Heart right ventricle (tissue), 16 donors: ENCODE results near the gene LRRC8E. TPM values are rescaled to one million over a fixed set of nuclear protein-coding genes. Genes with fewer than 3 reads are reported as not detected.
A peak's percentile ranks its signal among the peaks of the same experiment; 100 is the strongest.

Source experiments
- ATAC-seq, 8 donors: fragments of 200-7000 bp; cut with Tn5 transposase; one replicate each; pipeline ENCODE4 v1.9.1; 2020; ENCODE audit warnings: mild to moderate bottlenecking in 8 of 8, moderate library complexity in 8 of 8, moderate number of reproducible peaks in 1 of 8
- DNase-seq, 2 donors: peaks; one replicate each; pipeline ENCODE4 v3.0.0-alpha.2; 2020
- H3K27ac ChIP-seq, 10 donors: fragments of 200-600 bp; sonication (generic) in 2 of 10; one replicate each; pipeline versions ENCODE4 v1.5.0 to v1.8.0; 2020 to 2022; ENCODE audit warnings: mild to moderate bottlenecking in 3 of 10
- H3K27me3 ChIP-seq, 7 donors: fragments of 200-600 bp; one replicate each; pipeline ENCODE4 v1.8.0; 2021 to 2022; ENCODE audit warnings: mild to moderate bottlenecking in 2 of 7
- H3K36me3 ChIP-seq, 9 donors: fragments of 200-600 bp; sonication (generic) in 1 of 9; one replicate each; pipeline versions ENCODE4 v1.5.0 to v1.8.0; 2020 to 2022; ENCODE audit warnings: mild to moderate bottlenecking in 2 of 9
- H3K4me1 ChIP-seq, 9 donors: fragments of 200-600 bp; sonication (generic) in 1 of 9; one replicate each; pipeline versions ENCODE4 v1.5.0 to v1.8.0; 2020 to 2022; ENCODE audit warnings: mild to moderate bottlenecking in 4 of 9
- H3K4me3 ChIP-seq, 10 donors: fragments of 200-600 bp; sonication (generic) in 2 of 10; one replicate each; pipeline versions ENCODE4 v1.5.0 to v1.8.0; 2020 to 2022; ENCODE audit warnings: mild to moderate bottlenecking in 7 of 10, moderate library complexity in 2 of 10
- H3K9me3 ChIP-seq, 11 donors: fragments of 200-600 bp in 10 of 11; sonication (generic) in 2 of 11; one replicate each; pipeline versions ENCODE4 v1.5.0 to v1.8.0; 2013 to 2022; ENCODE audit warnings: mild to moderate bottlenecking in 2 of 11, control low read depth in 1 of 11, moderate library complexity in 1 of 11
- WGBS, 2 donors: extraction: QIAGEN DNeasy Blood & Tissue Kit; methylation state at CpG; one replicate each; pipeline ENCODE4 v1.1.7; 2013; ENCODE audit warnings: inconsistent platforms in 1 of 2; 5-methylcytosine and 5-hydroxymethylcytosine counted together
- intact Hi-C, 10 donors: fragments of 100-400 bp; cut with DNase I; formaldehyde crosslinking; loops; one replicate each; pipeline versions ENCODE4 v1.11.1 to v1.14.2; 2022
- polyA plus RNA-seq, 2 donors: library from polyadenylated mRNA; stranded (reverse); fragments of 200-250 nt; gene quantifications; one replicate each; pipeline ENCODE4 v1.2.3, GENCODE V29; 2013
- total RNA-seq, 10 donors: library from RNA; stranded (reverse); fragmentation: NEBNext Ultra II Directional in 3 of 10; extraction: Animal tissue kit (Norgen Biotek cat#: 25700) in 3 of 10; gene quantifications; one replicate each; pipeline versions ENCODE4 v1.2.1 to v1.2.4, GENCODE V29; 2021 to 2023
- TF ChIP-seq, protein P1 (sequence below), 9 donors: fragments of 200-600 bp; sonication (generic) in 2 of 9; IDR thresholded peaks; one replicate each; pipeline versions ENCODE4 v1.5.0 to v1.8.0; 2021 to 2022; ENCODE audit warnings: antibody characterized with exemption in 9 of 9, mild to moderate bottlenecking in 5 of 9, moderate library complexity in 1 of 9
- donor health status: Arrhythmogenic right ventricular cardiomyopathy.
- donor health status: ischemic (EF 13 %, LVEDD 7.1; RV severe dilation, severe dysfunction).
- donor health status: healthy with polysubstance abuse.
- donor health status: DM: no; HTN: yes; CAD: no.
- donor health status: DM: no; HTN: no; CAD: no.
- donor health status: ischemic (EF 25% LVEDD 6.9; RV normal size, moderate dysfunction).
- donor health status: ischemic (EF 25% LVEDD 5.7; RV mildly dilated, moderate dysfunction).
- donor health status: healthy.
- donor health status: DM: yes; HTN: yes; CAD: no.
- donor health status: Ischemic cardiomyopathy.
- donor health status: ischemic (EF 35%, LVEDD 5.7; RV mildly dilated, moderate dysfunction).
- donor health status: nonischemic (EF 11% LVEDD 7.7; RV severe dilation, severe dysfunction).
- donor health status: DM: yes; HTN: yes; CAD: no.
- donor health status: PGD.
- donor health status: ischemic (EF 29% LVEDD 5.4; RV normal size, mild dysfunction).
- donor health status: nonischemic (EF 23%, LVEDD 6.1; RV moderate dilation, normal function).

The LRRC8E gene
- total and polyA plus RNA-seq, 12 donors: 0.33 to 3.3 (median 0.99) TPM

DNA sequence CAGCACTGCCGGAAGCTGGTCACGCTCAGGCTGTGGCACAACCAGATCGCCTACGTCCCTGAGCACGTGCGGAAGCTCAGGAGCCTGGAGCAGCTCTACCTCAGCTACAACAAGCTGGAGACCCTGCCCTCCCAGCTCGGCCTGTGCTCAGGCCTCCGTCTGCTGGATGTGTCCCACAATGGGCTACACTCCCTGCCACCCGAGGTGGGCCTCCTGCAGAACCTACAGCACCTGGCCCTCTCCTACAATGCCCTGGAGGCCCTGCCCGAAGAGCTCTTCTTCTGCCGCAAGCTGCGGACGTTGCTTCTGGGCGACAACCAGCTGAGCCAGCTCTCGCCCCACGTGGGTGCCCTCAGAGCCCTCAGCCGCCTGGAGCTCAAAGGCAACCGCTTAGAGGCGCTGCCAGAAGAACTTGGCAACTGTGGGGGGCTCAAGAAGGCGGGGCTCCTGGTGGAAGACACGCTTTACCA is 12.1 kb downstream of the LRRC8E start:
- intact Hi-C loops: loop anchor here in 1 of 10 donors (5.0 kb wide), 1 partner anchor 48 kb away; no protein-coding TSS in a partner anchor
- ATAC-seq (no peak), DNase-seq (no peak)

DNA sequence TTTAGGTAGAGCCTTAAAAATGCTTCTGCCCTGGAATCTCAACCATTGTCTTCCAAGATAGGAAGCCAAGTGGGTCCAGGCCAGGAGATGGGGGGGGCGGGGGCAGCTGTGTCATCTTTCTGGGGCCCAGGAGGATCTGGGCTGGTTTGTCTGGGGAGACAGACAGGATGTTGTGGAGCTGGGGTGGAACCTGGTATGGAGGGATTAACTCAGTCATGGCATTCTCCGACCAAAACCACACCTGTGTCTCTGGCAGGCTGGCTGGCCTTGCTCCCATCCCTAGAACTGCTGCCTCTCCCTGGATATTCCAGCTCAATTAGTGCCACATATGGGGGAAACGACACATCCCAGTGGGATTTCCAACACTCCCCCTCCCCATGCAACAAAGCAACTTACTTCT is 12.6 kb downstream of the LRRC8E start:
- TF ChIP-seq, protein P1, sequence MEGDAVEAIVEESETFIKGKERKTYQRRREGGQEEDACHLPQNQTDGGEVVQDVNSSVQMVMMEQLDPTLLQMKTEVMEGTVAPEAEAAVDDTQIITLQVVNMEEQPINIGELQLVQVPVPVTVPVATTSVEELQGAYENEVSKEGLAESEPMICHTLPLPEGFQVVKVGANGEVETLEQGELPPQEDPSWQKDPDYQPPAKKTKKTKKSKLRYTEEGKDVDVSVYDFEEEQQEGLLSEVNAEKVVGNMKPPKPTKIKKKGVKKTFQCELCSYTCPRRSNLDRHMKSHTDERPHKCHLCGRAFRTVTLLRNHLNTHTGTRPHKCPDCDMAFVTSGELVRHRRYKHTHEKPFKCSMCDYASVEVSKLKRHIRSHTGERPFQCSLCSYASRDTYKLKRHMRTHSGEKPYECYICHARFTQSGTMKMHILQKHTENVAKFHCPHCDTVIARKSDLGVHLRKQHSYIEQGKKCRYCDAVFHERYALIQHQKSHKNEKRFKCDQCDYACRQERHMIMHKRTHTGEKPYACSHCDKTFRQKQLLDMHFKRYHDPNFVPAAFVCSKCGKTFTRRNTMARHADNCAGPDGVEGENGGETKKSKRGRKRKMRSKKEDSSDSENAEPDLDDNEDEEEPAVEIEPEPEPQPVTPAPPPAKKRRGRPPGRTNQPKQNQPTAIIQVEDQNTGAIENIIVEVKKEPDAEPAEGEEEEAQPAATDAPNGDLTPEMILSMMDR (IDR thresholded peaks at IDR 0.05): no peak
- Histone ChIP-seq H3K36me3 (peaks cover 0 to 7% (median 0%) of the 10 kb centered on the region in 9 donors), H3K4me3 (no peak overlapping the region), H3K4me1 (peaks cover 14 to 28% (median 24%) of the 10 kb centered on the region in 9 donors), H3K9me3 (no peaks in the 10 kb centered on the region), H3K27me3 (peaks cover 0 to 5% (median 0%) of the 10 kb centered on the region in 7 donors), H3K27ac (no peak overlapping the region)
- no peak for DNase-seq
- no peak for ATAC-seq
- intact Hi-C loops: loop anchor here in 1 of 10 donors (5.0 kb wide), 1 partner anchor 49 kb away; no protein-coding TSS in a partner anchor
- WGBS, 2 donors: 77 to 79% methylated on average over 3 of the region's 3 CpGs

More for the DNA sequence above, 12.1 kb downstream of the LRRC8E start:
- Histone ChIP-seq H3K9me3 (no peaks in the 10 kb centered on the region), H3K4me3 (no peak overlapping the region), H3K4me1 (peaks cover 13 to 23% (median 20%) of the 10 kb centered on the region in 9 donors), H3K27ac (no peak overlapping the region), H3K27me3 (peaks cover 0 to 5% (median 0%) of the 10 kb centered on the region in 7 donors), H3K36me3 (peaks cover 0 to 2% (median 0%) of the 10 kb centered on the region in 9 donors)
- TF ChIP-seq, protein P1 (IDR thresholded peaks at IDR 0.05): no peak
- 81 to 91% methylated on average over 21 of the region's 21 CpGs for WGBS, 2 donors

GRCh38 chr19:7901337-7901736 is 13.0 kb downstream of the LRRC8E start:
- peaks cover 0 to 5% (median 0%) of the 10 kb centered on the region in 7 donors for H3K27me3 ChIP-seq
- no peak overlapping the region for H3K27ac ChIP-seq
- ATAC-seq: no peak
- H3K4me3 ChIP-seq: no peak overlapping the region
- 91 to 94% methylated on average over 7 of the region's 7 CpGs for WGBS, 2 donors
- no peak for DNase-seq
- intact Hi-C loops: loop anchor here in 1 of 10 donors (5.0 kb wide), 1 partner anchor 49 kb away; no protein-coding TSS in a partner anchor
- peaks cover 0 to 11% (median 0%) of the 10 kb centered on the region in 9 donors for H3K36me3 ChIP-seq
- peaks cover 14 to 32% (median 25%) of the 10 kb centered on the region in 9 donors for H3K4me1 ChIP-seq
- H3K9me3 ChIP-seq: no peaks in the 10 kb centered on the region
- TF ChIP-seq, protein P1 (IDR thresholded peaks at IDR 0.05): no peak

DNA sequence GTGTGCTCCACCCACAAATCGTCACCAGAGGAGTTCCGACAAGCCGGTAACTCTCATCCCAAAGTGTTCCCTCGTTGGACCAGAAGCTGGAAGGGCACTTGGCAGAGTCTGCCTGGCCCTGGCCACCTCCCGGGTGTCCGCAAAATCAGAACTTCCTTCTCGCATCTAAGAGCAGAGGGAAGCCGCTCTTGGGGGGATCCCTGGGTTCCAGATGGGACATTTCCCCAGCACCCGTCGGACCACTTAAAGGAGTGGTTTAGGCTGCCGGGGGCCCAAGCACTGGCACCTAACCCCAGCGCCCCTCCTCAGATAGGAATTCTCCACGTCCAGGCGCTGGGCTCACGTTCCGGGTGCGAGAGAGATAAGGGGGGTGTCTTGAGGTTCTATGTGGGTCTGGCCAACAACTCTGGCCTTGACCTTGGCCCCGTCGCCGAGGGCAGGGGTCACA is 14.5 kb downstream of the LRRC8E start:
- 11 to 20% methylated on average over 20 of the region's 20 CpGs for WGBS, 2 donors
- TF ChIP-seq, protein P1 (IDR thresholded peaks at IDR 0.05): peak in 1 of 9 donors; percentile 3

More for the DNA sequence above, 14.5 kb downstream of the LRRC8E start:
- Histone ChIP-seq H3K4me3 (peak overlapping the region; percentile 27 to 96 (median 72)), H3K27ac (peak overlapping the region in 9 of 10 donors; percentile 72 to 92 (median 78)), H3K9me3 (no peaks in the 10 kb centered on the region), H3K36me3 (peaks cover 0 to 20% (median 0%) of the 10 kb centered on the region in 9 donors), H3K27me3 (peaks cover 0 to 5% (median 0%) of the 10 kb centered on the region in 7 donors), H3K4me1 (peaks cover 14 to 47% (median 32%) of the 10 kb centered on the region in 9 donors)
- DNase-seq (no peak), ATAC-seq (no peak)
- intact Hi-C loops: loop anchor here in 2 of 10 donors (1.0 to 5.0 kb wide), 2 partner anchors 17 to 51 kb away; partner anchors contain the start of gene SNAPC2 (in 1 of the 2)
